ENCODE data around the gene CLSTN2.

CLSTN2 gene

GRCh38 chr3:140073278-140074045 lies 138.5 kb downstream of the CLSTN2 start:
- Mint-ChIP-seq H3K27ac (no peak overlapping the region), H3K4me1 (ENCODE audit: low read depth) (no peaks in the 10 kb centered on the region), H3K9me3 (no peaks in the 10 kb centered on the region), H3K27me3 (ENCODE audit: low read depth) (no peaks in the 10 kb centered on the region), H3K4me3 (no peak overlapping the region), H3K36me3 (ENCODE audit: low read depth) (no peaks in the 10 kb centered on the region)

GRCh38 chr3:140076552-140076951 lies 141.6 kb downstream of the CLSTN2 start:
- no peaks in the 10 kb centered on the region for H3K27me3 Mint-ChIP-seq (ENCODE audit: low read depth)
- no peak overlapping the region for H3K27ac Mint-ChIP-seq
- H3K36me3 Mint-ChIP-seq (ENCODE audit: low read depth), result no peaks in the 10 kb centered on the region
- H3K9me3 Mint-ChIP-seq, result no peaks in the 10 kb centered on the region
- H3K4me3 Mint-ChIP-seq, result no peak overlapping the region
- H3K4me1 Mint-ChIP-seq (ENCODE audit: low read depth), result no peaks in the 10 kb centered on the region

DNA sequence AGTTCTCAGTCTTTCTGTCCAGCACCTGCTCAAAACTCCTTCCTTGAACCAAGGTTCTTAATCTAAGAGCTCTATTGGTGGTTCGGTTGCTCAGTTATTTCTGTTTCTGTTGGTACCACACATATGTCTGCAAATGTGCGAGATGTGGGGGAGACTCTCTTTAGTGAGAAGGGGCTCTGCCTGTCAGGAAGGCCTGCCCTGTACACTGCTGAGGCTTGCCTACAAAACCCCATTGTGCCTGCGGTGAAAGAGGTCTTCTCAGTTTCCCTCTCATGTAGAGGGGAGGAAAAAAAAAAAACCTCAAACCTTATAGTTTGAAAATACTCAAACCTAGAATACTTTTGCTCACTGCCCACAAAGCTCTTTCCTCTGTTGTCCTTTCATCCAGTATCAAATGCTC lies 142.4 kb downstream of the CLSTN2 start:
- Mint-ChIP-seq H3K9me3 (no peaks in the 10 kb centered on the region), H3K27ac (no peak overlapping the region), H3K36me3 (ENCODE audit: low read depth) (no peaks in the 10 kb centered on the region), H3K4me1 (ENCODE audit: low read depth) (no peaks in the 10 kb centered on the region), H3K27me3 (ENCODE audit: low read depth) (no peaks in the 10 kb centered on the region), H3K4me3 (no peak overlapping the region)

DNA sequence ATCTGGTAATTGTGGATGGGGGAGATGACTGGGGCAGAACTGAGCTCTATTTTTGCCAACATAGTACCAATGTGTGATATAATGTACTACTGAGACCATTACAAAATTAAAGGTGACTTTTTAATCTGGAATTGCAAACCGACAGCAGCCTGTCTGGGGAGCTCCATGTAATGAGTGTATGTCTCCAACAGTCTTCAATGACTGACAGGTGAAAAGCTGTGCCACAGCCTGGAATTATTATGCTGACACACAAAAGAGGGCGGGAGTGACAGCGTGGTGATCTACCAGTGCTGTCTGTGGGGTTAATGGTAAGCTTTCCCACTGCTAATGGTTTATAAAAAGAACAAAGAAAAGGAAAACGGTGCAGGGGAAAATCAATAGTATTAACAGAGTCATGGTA lies 143.4 kb downstream of the CLSTN2 start:
- Mint-ChIP-seq H3K36me3 (ENCODE audit: low read depth) (no peaks in the 10 kb centered on the region), H3K4me3 (no peak overlapping the region), H3K27ac (no peak overlapping the region), H3K9me3 (no peaks in the 10 kb centered on the region), H3K27me3 (ENCODE audit: low read depth) (no peaks in the 10 kb centered on the region), H3K4me1 (ENCODE audit: low read depth) (no peaks in the 10 kb centered on the region)

DNA sequence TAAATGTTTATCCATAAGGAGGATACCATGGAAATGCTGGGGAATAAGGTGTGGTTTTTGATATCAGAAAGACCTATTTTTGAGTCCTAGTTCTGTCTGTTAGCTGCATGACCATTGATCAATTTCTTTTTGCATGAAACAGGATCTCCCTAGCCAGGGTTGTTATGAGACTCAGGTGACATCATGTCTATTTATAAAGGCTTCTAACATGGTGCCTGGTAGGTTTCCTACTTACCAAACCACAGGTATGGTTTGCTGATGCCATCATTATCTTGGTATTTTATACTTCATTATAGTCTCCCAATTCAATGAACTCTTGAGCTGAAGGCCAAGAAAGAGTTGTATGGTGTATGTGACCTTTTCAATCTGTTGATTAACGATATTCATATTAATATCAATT lies 144.0 kb downstream of the CLSTN2 start:
- Mint-ChIP-seq H3K4me3 (no peak overlapping the region), H3K27ac (no peak overlapping the region), H3K9me3 (no peaks in the 10 kb centered on the region), H3K27me3 (ENCODE audit: low read depth) (no peaks in the 10 kb centered on the region), H3K36me3 (ENCODE audit: low read depth) (no peaks in the 10 kb centered on the region), H3K4me1 (ENCODE audit: low read depth) (no peaks in the 10 kb centered on the region)

- Mint-ChIP-seq H3K27me3 (ENCODE audit: low read depth) (no peaks in the 10 kb centered on the region), H3K4me3 (no peak overlapping the region), H3K9me3 (no peaks in the 10 kb centered on the region), H3K4me1 (ENCODE audit: low read depth) (no peaks in the 10 kb centered on the region), H3K27ac (no peak overlapping the region), H3K36me3 (ENCODE audit: low read depth) (no peaks in the 10 kb centered on the region)
Measured at GRCh38 chr3:140081887-140082286, 146.9 kb downstream of the CLSTN2 start.

GRCh38 chr3:140085001-140085400 lies 150.0 kb downstream of the CLSTN2 start:
- Mint-ChIP-seq H3K4me3 (no peak overlapping the region), H3K27ac (no peak overlapping the region), H3K27me3 (ENCODE audit: low read depth) (no peaks in the 10 kb centered on the region), H3K9me3 (no peaks in the 10 kb centered on the region), H3K4me1 (ENCODE audit: low read depth) (no peaks in the 10 kb centered on the region), H3K36me3 (ENCODE audit: low read depth) (no peaks in the 10 kb centered on the region)

DNA sequence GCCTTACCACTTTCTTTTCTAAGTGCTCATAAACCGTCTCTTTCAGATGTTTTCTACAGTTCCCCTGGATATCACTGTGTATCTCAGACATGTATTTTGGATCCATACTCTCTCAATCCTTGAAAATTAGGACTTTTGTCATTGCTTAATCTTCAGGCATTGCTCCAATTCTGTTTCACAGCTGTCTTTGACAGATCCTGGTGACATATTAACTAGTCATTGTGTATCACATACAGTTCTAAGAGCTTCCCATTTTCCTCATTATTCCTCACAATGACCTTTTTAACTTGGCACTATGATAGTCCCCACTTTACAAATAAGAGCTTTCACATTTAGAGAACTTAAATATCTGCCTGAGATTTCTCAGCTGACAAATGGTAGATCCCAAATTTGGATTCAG lies 151.7 kb downstream of the CLSTN2 start:
- Mint-ChIP-seq H3K4me1 (ENCODE audit: low read depth) (no peaks in the 10 kb centered on the region), H3K27ac (no peak overlapping the region), H3K36me3 (ENCODE audit: low read depth) (no peaks in the 10 kb centered on the region), H3K9me3 (no peaks in the 10 kb centered on the region), H3K27me3 (ENCODE audit: low read depth) (no peaks in the 10 kb centered on the region), H3K4me3 (no peak overlapping the region)

DNA sequence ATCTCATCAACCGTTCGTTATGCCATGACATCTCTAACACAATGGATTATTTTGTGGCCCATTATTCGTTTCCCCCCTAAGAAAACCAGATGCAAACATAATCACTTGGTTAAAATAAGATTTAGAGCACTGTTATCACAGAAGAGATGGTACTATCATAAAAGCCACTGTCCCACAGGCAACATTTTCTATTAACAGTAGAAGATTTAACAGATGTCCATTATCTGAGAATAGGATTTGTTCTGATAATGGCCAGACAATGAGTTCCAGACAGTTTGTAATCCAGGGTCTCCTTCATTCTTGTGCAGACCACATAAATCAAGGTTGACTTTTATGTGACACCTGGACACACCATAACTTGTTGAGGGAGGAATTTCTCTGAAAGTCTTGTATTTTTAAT lies 153.1 kb downstream of the CLSTN2 start:
- H3K27ac Mint-ChIP-seq, result no peak overlapping the region
- H3K27me3 Mint-ChIP-seq (ENCODE audit: low read depth), result no peaks in the 10 kb centered on the region
- H3K9me3 Mint-ChIP-seq, result no peaks in the 10 kb centered on the region
- H3K4me1 Mint-ChIP-seq (ENCODE audit: low read depth), result no peaks in the 10 kb centered on the region
- no peaks in the 10 kb centered on the region for H3K36me3 Mint-ChIP-seq (ENCODE audit: low read depth)
- H3K4me3 Mint-ChIP-seq, result no peak overlapping the region

DNA sequence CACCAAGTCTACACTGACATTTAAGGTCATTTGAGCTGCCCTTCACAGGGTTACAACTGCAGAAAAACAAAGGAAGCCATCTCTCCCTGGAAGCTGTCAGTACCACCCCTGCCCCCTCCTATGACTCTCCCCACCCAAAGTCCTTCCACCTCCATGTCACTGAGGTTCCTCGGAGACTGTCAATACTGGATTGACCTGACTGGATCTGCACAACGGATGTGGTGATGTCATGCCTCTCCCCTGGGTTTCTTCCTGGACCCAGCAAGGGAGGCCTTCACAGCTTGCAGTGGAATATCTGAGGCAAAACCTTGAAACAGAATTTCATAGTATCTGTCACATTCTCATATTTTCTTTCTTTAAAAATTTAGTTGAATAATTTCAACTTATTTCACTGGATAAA lies 153.5 kb downstream of the CLSTN2 start:
- H3K4me1 Mint-ChIP-seq (ENCODE audit: low read depth), result no peaks in the 10 kb centered on the region
- H3K27ac Mint-ChIP-seq, result no peak overlapping the region
- no peaks in the 10 kb centered on the region for H3K36me3 Mint-ChIP-seq (ENCODE audit: low read depth)
- H3K9me3 Mint-ChIP-seq, result no peaks in the 10 kb centered on the region
- no peaks in the 10 kb centered on the region for H3K27me3 Mint-ChIP-seq (ENCODE audit: low read depth)
- no peak overlapping the region for H3K4me3 Mint-ChIP-seq

DNA sequence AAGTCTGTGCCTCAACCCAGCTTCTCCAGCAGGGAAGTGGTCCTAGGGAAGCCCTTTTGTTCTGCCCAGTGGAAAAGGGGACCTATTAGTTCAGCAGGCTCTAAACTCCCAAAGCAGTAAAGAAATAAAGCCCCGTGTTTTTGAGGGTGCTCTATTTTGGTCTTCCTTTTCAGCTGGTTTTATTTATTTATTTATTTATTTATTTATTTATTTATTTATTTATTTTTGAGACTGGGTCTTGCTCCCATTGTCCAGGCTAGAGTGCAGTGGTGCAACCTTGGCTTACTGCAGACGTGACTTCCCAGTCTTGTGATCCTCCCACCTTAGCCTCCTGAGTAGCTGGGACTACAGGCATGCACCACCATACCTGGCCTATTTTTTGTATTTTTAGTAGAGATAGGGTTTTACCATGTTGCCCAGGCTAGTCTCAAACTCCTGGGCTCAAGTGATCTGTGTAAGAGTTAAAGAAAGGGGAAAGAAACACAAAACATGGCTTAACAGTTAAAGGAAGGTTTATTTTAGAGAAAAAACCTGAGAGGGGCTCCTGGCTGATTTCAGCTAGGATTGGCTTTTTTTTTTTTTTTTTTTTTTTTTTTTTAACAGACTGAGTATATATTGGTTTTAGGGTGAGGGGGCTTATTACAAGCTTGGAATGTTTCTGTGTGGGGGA lies 154.6 kb downstream of the CLSTN2 start:
- H3K27me3 Mint-ChIP-seq (ENCODE audit: low read depth), result no peaks in the 10 kb centered on the region
- H3K36me3 Mint-ChIP-seq (ENCODE audit: low read depth), result no peaks in the 10 kb centered on the region
- no peaks in the 10 kb centered on the region for H3K4me1 Mint-ChIP-seq (ENCODE audit: low read depth)
- H3K9me3 Mint-ChIP-seq, result no peaks in the 10 kb centered on the region
- H3K4me3 Mint-ChIP-seq, result no peak overlapping the region
- H3K27ac Mint-ChIP-seq, result no peak overlapping the region

GRCh38 chr3:140091143-140091542 lies 156.2 kb downstream of the CLSTN2 start:
- Mint-ChIP-seq H3K27me3 (ENCODE audit: low read depth) (no peaks in the 10 kb centered on the region), H3K27ac (no peak overlapping the region), H3K4me3 (no peak overlapping the region), H3K9me3 (no peaks in the 10 kb centered on the region), H3K4me1 (ENCODE audit: low read depth) (no peaks in the 10 kb centered on the region), H3K36me3 (ENCODE audit: low read depth) (no peaks in the 10 kb centered on the region)

GRCh38 chr3:140092848-140093536 lies 158.0 kb downstream of the CLSTN2 start:
- no peaks in the 10 kb centered on the region for H3K27me3 Mint-ChIP-seq (ENCODE audit: low read depth)
- no peaks in the 10 kb centered on the region for H3K36me3 Mint-ChIP-seq (ENCODE audit: low read depth)
- H3K27ac Mint-ChIP-seq, result no peak overlapping the region
- H3K9me3 Mint-ChIP-seq, result no peaks in the 10 kb centered on the region
- no peaks in the 10 kb centered on the region for H3K4me1 Mint-ChIP-seq (ENCODE audit: low read depth)
- H3K4me3 Mint-ChIP-seq, result no peak overlapping the region

- H3K27me3 Mint-ChIP-seq (ENCODE audit: low read depth), result no peaks in the 10 kb centered on the region
- H3K4me3 Mint-ChIP-seq, result no peak overlapping the region
- no peak overlapping the region for H3K27ac Mint-ChIP-seq
- H3K36me3 Mint-ChIP-seq (ENCODE audit: low read depth), result no peaks in the 10 kb centered on the region
- H3K9me3 Mint-ChIP-seq, result no peaks in the 10 kb centered on the region
- no peaks in the 10 kb centered on the region for H3K4me1 Mint-ChIP-seq (ENCODE audit: low read depth)
Measured at GRCh38 chr3:140093742-140094141, 158.8 kb downstream of the CLSTN2 start.

DNA sequence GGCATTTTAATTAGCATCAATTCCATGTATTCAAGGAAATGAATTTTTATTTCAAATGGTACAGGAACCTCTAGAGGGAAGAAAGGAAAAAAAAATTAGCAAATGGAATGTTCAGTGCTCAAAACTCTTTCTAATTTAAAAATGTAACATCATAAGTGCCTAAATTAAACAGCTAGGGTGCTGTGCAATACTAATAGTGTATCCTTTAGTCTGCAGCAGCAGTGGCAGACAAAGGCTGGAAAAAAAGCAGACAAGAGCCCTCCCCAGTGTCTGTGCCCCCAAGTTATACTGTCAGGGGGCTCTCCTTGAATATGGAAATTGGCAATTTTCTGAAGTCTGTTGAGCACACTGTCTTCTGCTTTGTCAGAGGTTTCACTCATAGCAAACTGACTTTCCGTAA lies 159.5 kb downstream of the CLSTN2 start:
- Mint-ChIP-seq H3K27ac (no peak overlapping the region), H3K27me3 (ENCODE audit: low read depth) (no peaks in the 10 kb centered on the region), H3K4me1 (ENCODE audit: low read depth) (no peaks in the 10 kb centered on the region), H3K36me3 (ENCODE audit: low read depth) (no peaks in the 10 kb centered on the region), H3K9me3 (no peaks in the 10 kb centered on the region), H3K4me3 (no peak overlapping the region)
